ENCODE measurements around the gene MAGI1.

MAGI1 gene

DNA sequence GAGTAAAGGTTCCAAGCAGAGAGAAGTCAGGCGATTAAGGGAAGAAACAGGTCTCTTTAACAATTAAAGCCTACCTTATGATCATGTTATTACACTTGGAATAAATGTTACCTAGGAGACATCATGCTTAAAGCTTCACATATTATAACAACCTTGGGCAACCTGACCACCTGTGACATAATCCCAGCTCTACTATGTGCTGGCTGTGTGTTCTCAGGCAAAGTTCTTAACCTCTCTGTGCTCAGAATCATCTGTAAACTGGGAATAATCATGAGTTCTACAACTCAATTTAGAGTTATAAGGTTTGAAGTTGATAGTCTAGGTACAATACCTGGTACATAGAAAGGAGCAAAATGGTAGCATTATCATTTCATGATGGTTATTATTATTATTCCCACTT, 159.3 kb downstream of the MAGI1 start:
- Histone ChIP-seq H3K4me1 (ENCODE audit: control insufficient read depth, insufficient read depth, low read length) (no peaks in the 10 kb centered on the region), H3K4me3 (ENCODE audit: low read length) (no peak overlapping the region), H3K36me3 (ENCODE audit: control insufficient read depth, insufficient read depth, low read length) (no peaks in the 10 kb centered on the region), H3K27ac (ENCODE audit: low read depth, low read length) (no peak overlapping the region), H3K9ac (ENCODE audit: low read length) (no peak overlapping the region), H3K27me3 (ENCODE audit: control insufficient read depth, insufficient read depth, low read length) (no peaks in the 10 kb centered on the region)

DNA sequence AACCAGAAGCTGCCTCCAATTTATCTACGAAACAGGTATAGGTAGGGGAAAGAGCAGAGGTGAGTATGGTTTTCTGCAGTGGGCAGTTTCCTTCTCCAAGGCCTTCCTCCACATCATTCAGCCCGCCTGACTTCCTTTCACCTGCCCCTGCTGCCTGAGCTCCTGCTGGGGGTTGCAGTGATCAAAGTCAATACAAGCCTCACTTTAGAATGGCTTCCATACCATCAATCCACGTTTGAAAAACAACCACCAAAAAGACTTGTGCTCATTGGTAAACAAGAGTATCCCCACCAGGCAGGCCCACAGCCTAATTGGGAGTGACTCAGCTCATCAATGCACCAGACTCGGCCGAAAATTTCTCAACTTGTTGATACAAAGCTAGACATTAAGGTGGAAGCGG, 159.9 kb downstream of the MAGI1 start:
- H3K27me3 ChIP-seq (ENCODE audit: control insufficient read depth, insufficient read depth, low read length): no peaks in the 10 kb centered on the region
- H3K27ac ChIP-seq (ENCODE audit: low read depth, low read length): no peak overlapping the region
- H3K9ac ChIP-seq (ENCODE audit: low read length): no peak overlapping the region
- H3K36me3 ChIP-seq (ENCODE audit: control insufficient read depth, insufficient read depth, low read length): no peaks in the 10 kb centered on the region
- H3K4me1 ChIP-seq (ENCODE audit: control insufficient read depth, insufficient read depth, low read length): no peaks in the 10 kb centered on the region
- no peak overlapping the region for H3K4me3 ChIP-seq (ENCODE audit: low read length)

DNA sequence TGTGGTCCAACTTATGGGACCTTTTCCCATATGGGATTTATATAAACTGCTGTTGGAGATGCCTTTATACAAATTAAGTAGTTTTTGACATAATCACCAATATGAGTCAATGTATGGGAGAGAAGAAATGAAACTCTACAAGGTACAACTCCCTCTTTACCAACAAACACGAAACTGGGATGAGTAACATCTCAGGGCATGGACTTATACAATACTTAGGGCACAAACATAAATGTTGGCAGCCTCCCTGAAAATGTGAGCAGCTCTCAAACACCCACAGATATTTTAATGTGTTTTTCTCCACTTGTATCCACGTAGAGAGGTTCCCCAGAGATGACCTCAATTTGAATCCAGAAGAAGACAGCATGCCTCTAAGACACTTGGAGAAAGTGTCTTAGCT, 161.6 kb downstream of the MAGI1 start:
- Histone ChIP-seq H3K9ac (ENCODE audit: low read length) (no peak overlapping the region), H3K36me3 (ENCODE audit: control insufficient read depth, insufficient read depth, low read length) (no peaks in the 10 kb centered on the region), H3K27me3 (ENCODE audit: control insufficient read depth, insufficient read depth, low read length) (no peaks in the 10 kb centered on the region), H3K27ac (ENCODE audit: low read depth, low read length) (no peak overlapping the region), H3K4me3 (ENCODE audit: low read length) (no peak overlapping the region), H3K4me1 (ENCODE audit: control insufficient read depth, insufficient read depth, low read length) (no peaks in the 10 kb centered on the region)

DNA sequence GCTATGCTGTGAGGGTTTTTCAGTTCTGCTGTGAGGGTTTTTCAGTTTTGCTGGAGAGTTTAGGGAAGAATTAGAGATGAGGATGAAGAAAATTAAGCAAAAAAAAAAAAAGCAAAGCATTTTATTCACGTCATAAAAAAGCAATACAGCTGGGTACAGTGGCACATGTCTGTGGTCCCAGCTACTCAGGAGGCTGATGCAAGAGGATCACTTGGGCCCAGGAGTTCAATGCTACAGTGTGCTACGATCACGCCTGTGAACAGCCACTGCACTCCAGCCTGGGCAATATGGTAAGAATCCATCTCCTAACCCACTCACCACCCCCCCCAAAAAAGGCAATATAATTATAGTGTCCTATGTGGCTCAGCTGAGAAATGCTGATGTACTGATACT, 162.7 kb downstream of the MAGI1 start:
- H3K4me3 ChIP-seq (ENCODE audit: low read length): no peak overlapping the region
- no peaks in the 10 kb centered on the region for H3K36me3 ChIP-seq (ENCODE audit: control insufficient read depth, insufficient read depth, low read length)
- H3K9ac ChIP-seq (ENCODE audit: low read length): no peak overlapping the region
- H3K27me3 ChIP-seq (ENCODE audit: control insufficient read depth, insufficient read depth, low read length): no peaks in the 10 kb centered on the region
- no peak overlapping the region for H3K27ac ChIP-seq (ENCODE audit: low read depth, low read length)
- no peaks in the 10 kb centered on the region for H3K4me1 ChIP-seq (ENCODE audit: control insufficient read depth, insufficient read depth, low read length)

DNA sequence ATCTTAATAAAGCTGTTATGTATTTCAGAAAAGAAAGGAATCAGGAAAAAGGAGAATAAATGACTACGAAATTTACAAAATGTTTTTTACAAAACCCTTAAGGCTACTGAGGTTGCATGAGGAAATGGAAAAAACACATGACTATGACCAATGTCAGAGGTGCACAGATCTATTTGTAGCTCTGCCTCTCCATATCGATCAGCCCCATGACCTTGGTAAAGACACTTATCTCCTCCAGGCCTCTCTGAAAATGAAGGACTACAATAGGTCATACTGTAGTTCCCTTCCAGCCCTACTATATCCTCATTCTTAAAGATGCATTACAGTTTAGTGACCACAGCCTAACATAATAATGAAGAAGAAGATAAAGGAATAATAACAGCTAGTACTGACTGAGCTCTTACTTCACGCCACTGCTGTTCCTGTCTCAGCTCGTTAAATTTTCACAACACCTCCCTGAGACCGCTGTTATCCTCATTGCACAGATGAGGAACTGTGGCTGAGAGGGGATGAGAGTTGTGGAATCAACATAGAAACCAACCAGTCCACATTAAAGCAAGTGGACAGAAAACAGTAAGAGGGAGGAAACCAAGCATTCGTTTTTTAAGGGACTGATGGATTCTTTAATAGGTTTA, 163.2 kb downstream of the MAGI1 start:
- no peak overlapping the region for H3K9ac ChIP-seq (ENCODE audit: low read length)
- H3K27me3 ChIP-seq (ENCODE audit: control insufficient read depth, insufficient read depth, low read length): no peaks in the 10 kb centered on the region
- no peaks in the 10 kb centered on the region for H3K4me1 ChIP-seq (ENCODE audit: control insufficient read depth, insufficient read depth, low read length)
- no peaks in the 10 kb centered on the region for H3K36me3 ChIP-seq (ENCODE audit: control insufficient read depth, insufficient read depth, low read length)
- H3K4me3 ChIP-seq (ENCODE audit: low read length): no peak overlapping the region
- H3K27ac ChIP-seq (ENCODE audit: low read depth, low read length): no peak overlapping the region

DNA sequence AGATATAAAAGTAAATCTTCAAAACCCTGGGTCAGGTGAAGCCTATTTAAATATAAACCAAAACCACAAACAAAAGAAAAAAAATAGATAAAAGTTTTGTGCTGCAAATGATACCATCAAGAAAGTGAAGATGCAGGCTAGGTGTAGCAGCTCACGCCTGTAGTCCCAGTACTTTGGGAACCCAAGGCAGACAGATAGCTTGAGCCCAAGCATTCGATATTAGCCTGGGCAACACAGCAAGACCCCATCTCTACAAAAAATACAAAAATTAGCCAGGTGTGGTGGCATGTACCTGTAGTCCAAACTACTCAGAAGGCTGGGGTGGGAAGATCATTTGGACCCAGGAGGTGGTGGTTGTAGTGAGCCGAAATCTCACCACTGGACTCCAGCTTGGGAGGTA, 164.8 kb downstream of the MAGI1 start:
- Histone ChIP-seq H3K9ac (ENCODE audit: low read length) (no peak overlapping the region), H3K27me3 (ENCODE audit: control insufficient read depth, insufficient read depth, low read length) (no peaks in the 10 kb centered on the region), H3K4me1 (ENCODE audit: control insufficient read depth, insufficient read depth, low read length) (no peaks in the 10 kb centered on the region), H3K36me3 (ENCODE audit: control insufficient read depth, insufficient read depth, low read length) (no peaks in the 10 kb centered on the region), H3K4me3 (ENCODE audit: low read length) (no peak overlapping the region), H3K27ac (ENCODE audit: low read depth, low read length) (no peak overlapping the region)

DNA sequence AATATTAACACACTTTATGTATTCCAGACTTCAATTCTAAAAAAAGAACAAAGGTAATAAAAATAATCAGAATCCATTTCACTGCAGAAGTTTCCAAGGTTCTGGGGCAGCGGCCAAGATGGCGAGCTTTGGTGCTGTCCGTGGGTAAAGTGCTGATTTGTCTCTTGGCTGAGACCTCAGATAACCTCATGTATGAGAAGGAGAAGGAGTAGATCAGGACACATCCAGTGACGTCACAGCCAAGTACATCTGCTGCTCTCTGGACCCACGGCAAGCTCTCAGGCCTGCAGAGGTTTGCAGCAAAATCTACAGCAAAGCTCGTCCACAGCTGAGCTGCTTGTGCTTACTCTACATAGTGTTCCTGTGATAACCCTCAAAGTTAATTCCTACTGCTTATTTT, 165.7 kb downstream of the MAGI1 start:
- Histone ChIP-seq H3K27ac (ENCODE audit: low read depth, low read length) (no peak overlapping the region), H3K4me3 (ENCODE audit: low read length) (no peak overlapping the region), H3K27me3 (ENCODE audit: control insufficient read depth, insufficient read depth, low read length) (no peaks in the 10 kb centered on the region), H3K36me3 (ENCODE audit: control insufficient read depth, insufficient read depth, low read length) (no peaks in the 10 kb centered on the region), H3K9ac (ENCODE audit: low read length) (no peak overlapping the region), H3K4me1 (ENCODE audit: control insufficient read depth, insufficient read depth, low read length) (no peaks in the 10 kb centered on the region)

DNA sequence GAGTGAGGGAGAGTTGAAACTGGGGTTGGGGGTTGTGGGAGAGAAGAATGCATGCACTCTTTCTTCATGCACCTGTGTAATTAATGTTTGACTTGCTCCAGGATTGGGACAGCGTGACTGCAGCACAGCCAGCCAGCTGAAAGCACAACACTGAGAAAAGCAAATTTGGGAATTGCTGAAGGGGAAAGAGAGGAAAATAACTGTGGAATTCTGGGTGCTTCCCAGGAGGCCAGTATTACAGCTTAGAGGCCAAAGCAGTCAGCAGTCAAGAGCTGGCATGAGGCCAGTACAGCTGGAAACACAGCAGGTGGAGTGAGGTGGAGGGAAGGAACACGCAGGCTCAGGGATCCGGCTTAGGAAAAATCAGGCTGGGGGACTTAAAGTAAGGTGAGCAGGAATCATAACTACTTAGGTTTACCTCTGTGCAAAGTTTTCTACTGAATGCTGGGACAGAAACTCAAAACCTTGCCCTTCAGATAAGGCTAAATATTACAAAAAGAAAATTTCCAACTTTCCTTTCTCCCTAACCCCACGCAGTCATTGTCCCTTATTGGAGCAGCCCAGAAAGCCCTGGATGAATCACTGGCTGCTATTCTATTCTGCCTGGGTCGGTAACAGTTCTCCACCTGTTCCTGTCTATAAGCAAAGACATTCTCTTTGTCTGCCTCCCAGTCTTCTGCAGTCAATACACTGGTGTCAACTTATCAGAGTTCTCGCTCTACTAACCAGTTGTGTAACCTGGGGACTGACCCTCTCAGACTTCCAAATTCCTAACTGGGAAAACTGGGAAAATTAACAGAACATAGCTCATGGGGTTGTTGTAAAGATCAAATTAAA, 167.2 kb downstream of the MAGI1 start:
- H3K27me3 ChIP-seq (ENCODE audit: control insufficient read depth, insufficient read depth, low read length): no peaks in the 10 kb centered on the region
- no peak overlapping the region for H3K4me3 ChIP-seq (ENCODE audit: low read length)
- no peak overlapping the region for H3K27ac ChIP-seq (ENCODE audit: low read depth, low read length)
- H3K4me1 ChIP-seq (ENCODE audit: control insufficient read depth, insufficient read depth, low read length): no peaks in the 10 kb centered on the region
- H3K36me3 ChIP-seq (ENCODE audit: control insufficient read depth, insufficient read depth, low read length): no peaks in the 10 kb centered on the region
- no peak overlapping the region for H3K9ac ChIP-seq (ENCODE audit: low read length)

DNA sequence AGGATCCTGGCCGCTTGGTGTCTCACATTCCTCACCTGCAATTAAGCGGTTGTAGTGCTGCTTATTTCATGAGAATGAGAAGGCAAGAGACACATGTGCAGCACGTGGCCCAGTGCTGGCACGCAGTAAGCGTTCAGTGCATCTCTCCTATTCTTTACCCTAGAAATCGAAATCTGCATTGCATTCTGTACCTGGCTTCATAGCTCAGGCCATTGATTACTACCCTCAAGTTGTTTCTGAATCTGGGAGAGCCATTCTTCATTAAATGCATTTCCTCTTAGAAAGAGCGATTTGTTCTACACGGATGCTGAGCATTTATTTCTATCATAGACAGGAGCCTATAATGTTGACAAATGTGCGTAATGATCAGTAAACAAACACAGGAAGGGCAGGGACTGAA, 168.9 kb downstream of the MAGI1 start:
- no peak overlapping the region for H3K4me3 ChIP-seq (ENCODE audit: low read length)
- H3K36me3 ChIP-seq (ENCODE audit: control insufficient read depth, insufficient read depth, low read length): no peaks in the 10 kb centered on the region
- no peaks in the 10 kb centered on the region for H3K4me1 ChIP-seq (ENCODE audit: control insufficient read depth, insufficient read depth, low read length)
- no peak overlapping the region for H3K27ac ChIP-seq (ENCODE audit: low read depth, low read length)
- H3K27me3 ChIP-seq (ENCODE audit: control insufficient read depth, insufficient read depth, low read length): no peaks in the 10 kb centered on the region
- H3K9ac ChIP-seq (ENCODE audit: low read length): no peak overlapping the region

DNA sequence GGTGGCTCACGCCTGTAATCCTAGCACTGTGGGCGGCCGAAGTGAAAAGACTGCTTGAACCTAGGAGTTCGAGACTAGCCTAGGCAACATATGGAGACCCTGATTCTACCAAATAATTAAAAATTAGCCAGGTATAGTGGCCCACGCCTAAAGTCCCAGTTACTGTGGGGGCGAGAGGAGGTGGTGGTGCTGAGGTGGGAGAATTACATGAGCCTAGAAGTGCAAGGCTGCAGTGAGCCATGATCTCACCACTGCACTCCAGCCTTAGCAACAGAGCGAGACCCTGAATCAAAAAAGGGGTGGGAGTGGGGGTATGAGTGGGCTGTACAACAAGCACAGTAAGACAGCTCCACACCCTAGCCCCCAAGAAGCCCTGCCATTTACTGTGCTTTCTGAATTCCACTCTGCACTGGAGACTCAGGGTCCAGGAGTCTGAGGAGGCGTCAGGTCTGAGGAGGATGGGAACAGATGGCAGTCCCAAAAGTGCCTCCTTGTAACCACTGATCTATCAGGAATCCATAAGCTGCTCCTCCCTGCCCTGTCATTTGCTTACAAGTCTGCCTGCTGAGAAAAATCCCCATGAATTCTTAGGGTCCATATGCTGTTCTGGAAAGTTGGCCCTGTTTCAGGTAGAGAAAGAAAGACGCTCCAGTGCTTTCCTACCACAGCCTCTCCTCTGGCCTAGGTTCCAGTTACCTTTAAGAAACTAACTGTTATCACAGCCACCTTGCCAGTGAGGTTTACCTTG, 171.1 kb downstream of the MAGI1 start:
- Histone ChIP-seq H3K4me3 (ENCODE audit: low read length) (no peak overlapping the region), H3K27ac (ENCODE audit: low read depth, low read length) (no peak overlapping the region), H3K27me3 (ENCODE audit: control insufficient read depth, insufficient read depth, low read length) (no peaks in the 10 kb centered on the region), H3K4me1 (ENCODE audit: control insufficient read depth, insufficient read depth, low read length) (no peaks in the 10 kb centered on the region), H3K9ac (ENCODE audit: low read length) (no peak overlapping the region), H3K36me3 (ENCODE audit: control insufficient read depth, insufficient read depth, low read length) (no peaks in the 10 kb centered on the region)

DNA sequence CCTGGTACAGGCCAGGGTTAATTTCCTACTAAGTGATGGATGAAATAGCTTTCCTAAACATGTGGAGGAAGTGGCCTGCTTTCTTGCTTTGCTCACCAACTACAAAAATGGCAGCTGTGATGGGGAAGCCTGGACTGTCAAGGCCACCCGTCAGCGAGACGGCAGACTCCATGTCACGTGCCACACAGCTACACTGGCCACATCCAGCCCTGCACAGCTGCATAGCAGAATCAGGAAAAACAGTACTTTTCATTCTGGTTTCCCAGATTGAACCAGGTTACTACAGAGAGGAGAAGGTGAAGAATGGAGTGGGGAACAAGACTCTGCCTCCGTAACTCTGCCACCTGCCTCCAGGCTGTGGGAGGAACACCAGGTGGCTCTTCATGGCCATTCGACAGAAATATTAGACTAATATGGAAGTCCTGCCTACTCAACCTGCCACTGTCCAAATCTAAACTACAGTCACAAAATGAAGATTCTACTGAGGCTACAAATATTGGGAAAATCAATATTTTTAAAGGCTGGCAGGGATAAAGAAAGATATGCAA, 174.3 kb downstream of the MAGI1 start:
- Histone ChIP-seq H3K4me3 (ENCODE audit: low read length) (no peak overlapping the region), H3K9ac (ENCODE audit: low read length) (no peak overlapping the region), H3K27ac (ENCODE audit: low read depth, low read length) (no peak overlapping the region), H3K36me3 (ENCODE audit: control insufficient read depth, insufficient read depth, low read length) (no peaks in the 10 kb centered on the region), H3K27me3 (ENCODE audit: control insufficient read depth, insufficient read depth, low read length) (no peaks in the 10 kb centered on the region), H3K4me1 (ENCODE audit: control insufficient read depth, insufficient read depth, low read length) (no peaks in the 10 kb centered on the region)

DNA sequence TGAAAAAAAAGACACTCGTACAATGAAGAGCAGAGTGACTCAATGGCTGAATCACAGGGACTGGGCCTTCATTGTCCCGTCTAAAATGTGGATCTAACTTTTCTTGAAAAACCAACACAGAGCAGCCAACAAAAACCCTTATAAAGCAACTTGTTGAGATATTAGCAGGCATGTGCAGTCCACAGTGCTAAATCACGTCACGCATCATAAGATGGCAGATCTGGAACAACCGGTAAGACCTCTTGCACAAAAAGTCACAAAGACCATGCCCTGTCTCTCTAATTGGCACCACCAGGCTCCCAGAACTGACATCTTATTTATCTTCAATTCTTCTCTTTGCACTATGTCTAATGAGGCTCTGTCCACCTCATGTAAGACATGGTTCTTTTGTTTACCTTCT, 177.0 kb downstream of the MAGI1 start:
- H3K36me3 ChIP-seq (ENCODE audit: control insufficient read depth, insufficient read depth, low read length): no peaks in the 10 kb centered on the region
- no peak overlapping the region for H3K4me3 ChIP-seq (ENCODE audit: low read length)
- no peak overlapping the region for H3K27ac ChIP-seq (ENCODE audit: low read depth, low read length)
- no peak overlapping the region for H3K9ac ChIP-seq (ENCODE audit: low read length)
- no peaks in the 10 kb centered on the region for H3K4me1 ChIP-seq (ENCODE audit: control insufficient read depth, insufficient read depth, low read length)
- H3K27me3 ChIP-seq (ENCODE audit: control insufficient read depth, insufficient read depth, low read length): no peaks in the 10 kb centered on the region
